ENCODE measurements around the gene RCOR2. TPM values are rescaled to one million over a fixed set of nuclear protein-coding genes. Genes with fewer than 3 reads are reported as not detected.

RCOR2 gene
- total RNA-seq, 1 donor from 2014 or later, result 0.43 TPM

- no peak for DNase-seq (ENCODE audit: low spot score)
- Mint-ChIP-seq H3K4me3 (ENCODE audit: low read depth) (no peak overlapping the region), H3K4me1 (ENCODE audit: low read depth) (peaks cover 2% of the 10 kb centered on the region), H3K9me3 (no peaks in the 10 kb centered on the region), H3K36me3 (ENCODE audit: low read depth) (peaks cover 24% of the 10 kb centered on the region), H3K27me3 (ENCODE audit: low read depth) (no peaks in the 10 kb centered on the region), H3K27ac (no peak overlapping the region)
- intact Hi-C loops (cut with micrococcal nuclease), result no loop called here
These were observed 7.1 kb downstream of the RCOR2 start for GRCh38 chr11:63909591-63910506.

GRCh38 chr11:63908631-63909401 is 8.1 kb downstream of the RCOR2 start:
- H3K9me3 Mint-ChIP-seq, result no peaks in the 10 kb centered on the region
- intact Hi-C loops (cut with micrococcal nuclease), result no loop called here
- no peaks in the 10 kb centered on the region for H3K27me3 Mint-ChIP-seq (ENCODE audit: low read depth)
- no peak overlapping the region for H3K27ac Mint-ChIP-seq
- H3K4me3 Mint-ChIP-seq (ENCODE audit: low read depth), result no peak overlapping the region
- no peak for DNase-seq (ENCODE audit: low spot score)
- H3K36me3 Mint-ChIP-seq (ENCODE audit: low read depth), result peaks cover 34% of the 10 kb centered on the region
- H3K4me1 Mint-ChIP-seq (ENCODE audit: low read depth), result peaks cover 2% of the 10 kb centered on the region

GRCh38 chr11:63907808-63908530 is 9.0 kb downstream of the RCOR2 start:
- H3K9me3 Mint-ChIP-seq, result no peaks in the 10 kb centered on the region
- no peak for DNase-seq (ENCODE audit: low spot score)
- no peak overlapping the region for H3K4me3 Mint-ChIP-seq (ENCODE audit: low read depth)
- intact Hi-C loops (cut with micrococcal nuclease), result no loop called here
- no peak overlapping the region for H3K27ac Mint-ChIP-seq
- H3K27me3 Mint-ChIP-seq (ENCODE audit: low read depth), result no peaks in the 10 kb centered on the region
- peaks cover 2% of the 10 kb centered on the region for H3K4me1 Mint-ChIP-seq (ENCODE audit: low read depth)
- peaks cover 42% of the 10 kb centered on the region for H3K36me3 Mint-ChIP-seq (ENCODE audit: low read depth)

GRCh38 chr11:63907063-63907462 is 9.9 kb downstream of the RCOR2 start:
- intact Hi-C loops (cut with micrococcal nuclease), result no loop called here
- DNase-seq (ENCODE audit: low spot score), result no peak
- Mint-ChIP-seq H3K4me3 (ENCODE audit: low read depth) (no peak overlapping the region), H3K9me3 (no peaks in the 10 kb centered on the region), H3K4me1 (ENCODE audit: low read depth) (peaks cover 2% of the 10 kb centered on the region), H3K27me3 (ENCODE audit: low read depth) (no peaks in the 10 kb centered on the region), H3K36me3 (ENCODE audit: low read depth) (peaks cover 46% of the 10 kb centered on the region), H3K27ac (no peak overlapping the region)

- no peaks in the 10 kb centered on the region for H3K27me3 Mint-ChIP-seq (ENCODE audit: low read depth)
- DNase-seq (ENCODE audit: low spot score), result no peak
- H3K9me3 Mint-ChIP-seq, result no peaks in the 10 kb centered on the region
- intact Hi-C loops (cut with micrococcal nuclease), result loop anchor here (1.0 kb wide), 1 partner anchor 69 kb away; no protein-coding TSS in a partner anchor
- H3K4me3 Mint-ChIP-seq (ENCODE audit: low read depth), result no peak overlapping the region
- H3K27ac Mint-ChIP-seq, result no peak overlapping the region
- peaks cover 49% of the 10 kb centered on the region for H3K36me3 Mint-ChIP-seq (ENCODE audit: low read depth)
- peaks cover 2% of the 10 kb centered on the region for H3K4me1 Mint-ChIP-seq (ENCODE audit: low read depth)
These were observed 10.4 kb downstream of the RCOR2 start for GRCh38 chr11:63906585-63906984.

GRCh38 chr11:63906087-63906486 is 10.9 kb downstream of the RCOR2 start:
- intact Hi-C loops (cut with micrococcal nuclease), result loop anchor here (1.0 kb wide), 1 partner anchor 69 kb away; no protein-coding TSS in a partner anchor
- Mint-ChIP-seq H3K27me3 (ENCODE audit: low read depth) (no peaks in the 10 kb centered on the region), H3K27ac (no peak overlapping the region), H3K36me3 (ENCODE audit: low read depth) (peaks cover 54% of the 10 kb centered on the region), H3K4me3 (ENCODE audit: low read depth) (no peak overlapping the region), H3K9me3 (no peaks in the 10 kb centered on the region), H3K4me1 (ENCODE audit: low read depth) (peaks cover 2% of the 10 kb centered on the region)
- no peak for DNase-seq (ENCODE audit: low spot score)

- Mint-ChIP-seq H3K27me3 (ENCODE audit: low read depth) (no peaks in the 10 kb centered on the region), H3K36me3 (ENCODE audit: low read depth) (peaks cover 60% of the 10 kb centered on the region), H3K4me3 (ENCODE audit: low read depth) (no peak overlapping the region), H3K9me3 (no peaks in the 10 kb centered on the region), H3K4me1 (ENCODE audit: low read depth) (peaks cover 2% of the 10 kb centered on the region), H3K27ac (no peak overlapping the region)
- intact Hi-C loops (cut with micrococcal nuclease), result no loop called here
- no peak for DNase-seq (ENCODE audit: low spot score)
These were observed 11.8 kb downstream of the RCOR2 start for GRCh38 chr11:63905179-63905578.

GRCh38 chr11:63904743-63905142 is 12.2 kb downstream of the RCOR2 start:
- no peaks in the 10 kb centered on the region for H3K9me3 Mint-ChIP-seq
- no peak for DNase-seq (ENCODE audit: low spot score)
- intact Hi-C loops (cut with micrococcal nuclease), result no loop called here
- no peak overlapping the region for H3K27ac Mint-ChIP-seq
- no peak overlapping the region for H3K4me3 Mint-ChIP-seq (ENCODE audit: low read depth)
- H3K4me1 Mint-ChIP-seq (ENCODE audit: low read depth), result peaks cover 2% of the 10 kb centered on the region
- H3K27me3 Mint-ChIP-seq (ENCODE audit: low read depth), result no peaks in the 10 kb centered on the region
- H3K36me3 Mint-ChIP-seq (ENCODE audit: low read depth), result peaks cover 60% of the 10 kb centered on the region

- DNase-seq (ENCODE audit: low spot score), result no peak
- Mint-ChIP-seq H3K4me3 (ENCODE audit: low read depth) (no peak overlapping the region), H3K9me3 (no peaks in the 10 kb centered on the region), H3K27me3 (ENCODE audit: low read depth) (no peaks in the 10 kb centered on the region), H3K36me3 (ENCODE audit: low read depth) (peaks cover 68% of the 10 kb centered on the region), H3K27ac (no peak overlapping the region), H3K4me1 (ENCODE audit: low read depth) (peaks cover 2% of the 10 kb centered on the region)
- intact Hi-C loops (cut with micrococcal nuclease), result no loop called here
These were observed 13.1 kb downstream of the RCOR2 start for GRCh38 chr11:63903884-63904283.

GRCh38 chr11:63901660-63902059 is 15.3 kb downstream of the RCOR2 start:
- intact Hi-C loops (cut with micrococcal nuclease), result loop anchor here (2.0 kb wide), 1 partner anchor 61 kb away; no protein-coding TSS in a partner anchor
- H3K27ac Mint-ChIP-seq, result no peak overlapping the region

GRCh38 chr11:63897459-63898146 is 19.4 kb downstream of the RCOR2 start:
- Mint-ChIP-seq H3K36me3 (ENCODE audit: low read depth) (peaks cover 67% of the 10 kb centered on the region), H3K4me3 (ENCODE audit: low read depth) (no peak overlapping the region), H3K27me3 (ENCODE audit: low read depth) (no peaks in the 10 kb centered on the region), H3K27ac (no peak overlapping the region), H3K9me3 (no peaks in the 10 kb centered on the region), H3K4me1 (ENCODE audit: low read depth) (peaks cover 7% of the 10 kb centered on the region)
- intact Hi-C loops (cut with micrococcal nuclease), result no loop called here
- no peak for DNase-seq (ENCODE audit: low spot score)

More at GRCh38 chr11:63901660-63902059, 15.3 kb downstream of the RCOR2 start:
- H3K27me3 Mint-ChIP-seq (ENCODE audit: low read depth), result no peaks in the 10 kb centered on the region
- DNase-seq (ENCODE audit: low spot score), result no peak
- H3K4me3 Mint-ChIP-seq (ENCODE audit: low read depth), result no peak overlapping the region
- H3K9me3 Mint-ChIP-seq, result no peaks in the 10 kb centered on the region
- peaks cover 79% of the 10 kb centered on the region for H3K36me3 Mint-ChIP-seq (ENCODE audit: low read depth)
- H3K4me1 Mint-ChIP-seq (ENCODE audit: low read depth), result peaks cover 2% of the 10 kb centered on the region

- no peak for DNase-seq (ENCODE audit: low spot score)
- Mint-ChIP-seq H3K4me1 (ENCODE audit: low read depth) (peaks cover 22% of the 10 kb centered on the region), H3K27ac (no peak overlapping the region), H3K9me3 (no peaks in the 10 kb centered on the region), H3K4me3 (ENCODE audit: low read depth) (no peak overlapping the region), H3K27me3 (ENCODE audit: low read depth) (no peaks in the 10 kb centered on the region), H3K36me3 (ENCODE audit: low read depth) (peaks cover 71% of the 10 kb centered on the region)
- intact Hi-C loops (cut with micrococcal nuclease), result no loop called here
These were observed 20.9 kb downstream of the RCOR2 start for GRCh38 chr11:63896071-63896470.

All from activated T-helper 2 cell treated with anti-CD3 and anti-CD28 coated beads, Interferon-gamma antibody, Interleukin-2, Interleukin-4, amounts not matched to agents 10 μg/mL and 5 μg/mL and 100 μg/mL, durations not matched to agents 14 hours and 24 hours and 36 hours (primary cell).